ENCODE measurements around the gene CAMSAP2.

The CAMSAP2 gene

GRCh38 chr1:200885623-200886402 lies 147.1 kb downstream of the CAMSAP2 start:
- FAIRE-seq, result no peak

DNA sequence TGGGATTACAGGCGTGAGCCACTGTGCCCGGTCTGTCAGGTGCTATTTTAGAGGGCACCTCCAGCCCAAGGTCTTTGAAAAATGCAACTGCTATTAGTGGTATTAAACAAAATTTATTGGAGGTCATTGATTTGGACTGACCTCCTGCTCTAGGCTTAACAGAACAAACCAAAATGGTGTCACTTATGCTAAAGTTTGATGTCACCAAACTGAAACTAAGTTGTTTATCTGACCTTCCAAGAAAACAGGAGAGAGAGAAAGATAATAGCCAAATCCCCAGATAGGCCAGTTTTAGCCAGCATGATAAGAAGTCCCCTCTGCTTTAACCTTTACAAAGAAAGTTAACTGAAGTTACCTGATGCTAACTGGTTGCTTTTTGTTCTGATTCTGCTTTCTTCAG lies 147.9 kb downstream of the CAMSAP2 start:
- FAIRE-seq, result no peak

GRCh38 chr1:200887036-200887435 lies 148.3 kb downstream of the CAMSAP2 start:
- no peak for FAIRE-seq

DNA sequence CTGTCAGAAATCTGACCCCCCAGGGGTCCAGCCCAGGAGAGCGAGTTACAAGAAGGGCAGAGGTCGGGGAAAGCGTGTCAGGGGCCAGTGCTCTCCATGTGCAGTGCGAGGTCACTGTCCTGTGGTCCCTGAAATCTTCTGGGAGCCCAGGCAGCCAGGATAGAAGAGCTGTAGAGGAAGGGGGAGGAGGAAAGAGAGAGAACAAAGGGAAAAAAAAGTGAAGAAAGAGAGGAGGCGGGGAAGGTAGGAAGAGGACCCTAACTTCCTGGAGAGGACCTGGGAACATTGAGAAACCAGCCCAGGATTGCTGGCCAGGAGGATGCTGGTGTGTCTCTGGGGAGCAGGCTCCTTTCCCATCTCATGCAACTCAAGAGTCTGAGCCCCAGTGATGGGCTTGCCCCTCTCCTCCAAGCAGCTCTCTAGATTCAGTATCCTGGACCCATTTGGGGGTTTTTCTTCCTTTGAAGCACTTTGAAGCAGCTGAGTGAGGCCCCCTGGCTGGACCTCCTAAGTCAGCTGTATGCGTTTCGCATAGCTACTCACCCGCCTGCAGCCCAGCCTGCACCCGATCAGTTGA lies 149.2 kb downstream of the CAMSAP2 start:
- FAIRE-seq, result no peak

DNA sequence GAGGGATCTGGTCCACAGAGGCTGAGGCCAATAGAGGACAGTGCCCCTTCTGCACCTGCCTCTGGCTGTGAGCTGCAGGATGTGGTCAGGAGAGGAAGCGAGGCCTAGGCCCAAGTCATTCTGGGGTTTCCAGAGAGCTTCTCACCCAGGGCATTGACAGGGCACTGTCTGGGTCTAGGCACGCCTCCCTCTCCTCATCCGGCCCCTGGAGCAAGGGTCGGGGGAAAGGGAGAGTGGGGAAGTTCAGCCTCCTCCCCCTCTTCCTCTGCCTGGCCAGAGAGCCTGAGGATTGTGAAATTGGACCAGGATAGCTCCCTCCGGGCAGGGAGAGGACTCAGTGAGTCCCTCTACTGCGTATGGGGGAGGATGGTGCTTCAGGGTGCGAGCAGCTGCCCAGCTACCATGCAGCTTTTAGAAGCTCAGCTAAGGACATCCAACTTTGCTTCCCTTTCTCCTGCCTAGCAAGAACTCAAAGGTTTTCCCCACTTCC lies 149.7 kb downstream of the CAMSAP2 start:
- no peak for FAIRE-seq

DNA sequence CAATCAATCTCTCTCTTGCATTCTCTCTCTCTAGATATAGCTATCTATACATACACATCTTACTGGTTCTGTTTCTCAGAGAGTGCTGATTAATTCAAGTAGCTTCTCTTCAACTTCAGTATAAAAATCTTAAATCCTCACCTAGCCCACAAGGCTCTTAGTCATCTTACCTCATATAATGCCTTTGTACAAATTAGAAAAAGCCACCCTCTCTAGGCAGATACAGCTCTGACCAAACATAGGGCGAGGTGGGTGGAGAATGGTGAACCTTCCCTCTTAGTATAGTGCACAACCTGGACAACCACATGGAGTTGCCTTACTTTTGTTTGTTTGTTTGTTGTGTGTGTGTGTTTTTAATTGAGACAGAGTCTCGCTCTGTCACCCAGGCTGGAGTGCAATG lies 150.9 kb downstream of the CAMSAP2 start:
- no peak for FAIRE-seq

- FAIRE-seq, result no peak
These were observed 151.3 kb downstream of the CAMSAP2 start for GRCh38 chr1:200890027-200890426.

DNA sequence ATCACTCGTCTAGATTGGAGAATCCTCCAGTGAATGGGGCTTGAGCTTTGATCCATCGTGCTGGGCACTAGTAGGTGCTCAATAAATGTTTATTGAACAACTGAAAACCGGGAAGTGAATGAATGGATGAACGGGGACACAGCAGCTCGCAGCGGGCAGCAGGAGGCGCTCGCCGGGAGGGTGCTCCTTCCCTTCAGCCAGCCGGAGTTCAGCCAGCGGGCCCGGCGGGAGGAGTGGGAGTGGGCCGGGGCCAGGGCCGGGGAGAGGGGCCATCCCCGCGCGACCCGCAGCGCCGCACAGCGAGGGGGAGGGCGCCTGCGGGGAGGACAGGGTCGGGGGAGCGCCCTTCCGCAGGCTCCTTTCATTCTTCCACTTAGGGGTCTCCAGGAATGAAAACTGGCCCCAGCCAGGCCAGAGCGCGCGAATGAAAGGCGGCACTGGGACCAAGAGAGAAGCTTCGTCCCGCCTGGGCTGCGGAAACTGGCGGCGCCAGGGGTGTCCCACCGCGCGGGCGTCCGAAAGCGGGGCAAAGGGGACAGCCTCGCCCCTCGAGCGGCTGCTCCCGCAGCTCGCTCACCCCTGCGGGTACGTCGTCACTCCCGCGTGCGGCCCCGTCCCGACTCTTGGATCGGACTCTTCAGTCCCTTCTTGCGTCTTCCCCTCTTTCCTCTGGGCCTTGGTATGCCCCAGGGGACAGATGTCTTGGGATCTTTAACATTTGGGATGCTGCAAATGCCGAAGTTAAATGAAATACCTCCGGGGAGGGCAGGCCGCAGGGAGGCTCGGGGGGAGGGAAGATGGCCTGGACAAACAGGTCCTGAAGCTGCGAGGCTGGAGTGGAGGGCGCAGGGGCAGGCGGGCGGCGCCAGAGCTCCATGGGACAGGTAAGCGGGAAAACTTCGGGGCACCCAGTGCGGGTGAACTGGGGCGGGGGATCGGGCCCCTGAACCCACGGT lies 152.4 kb downstream of the CAMSAP2 start:
- FAIRE-seq, result no peak

- no peak for FAIRE-seq
These were observed 153.1 kb downstream of the CAMSAP2 start for GRCh38 chr1:200891774-200892157.

DNA sequence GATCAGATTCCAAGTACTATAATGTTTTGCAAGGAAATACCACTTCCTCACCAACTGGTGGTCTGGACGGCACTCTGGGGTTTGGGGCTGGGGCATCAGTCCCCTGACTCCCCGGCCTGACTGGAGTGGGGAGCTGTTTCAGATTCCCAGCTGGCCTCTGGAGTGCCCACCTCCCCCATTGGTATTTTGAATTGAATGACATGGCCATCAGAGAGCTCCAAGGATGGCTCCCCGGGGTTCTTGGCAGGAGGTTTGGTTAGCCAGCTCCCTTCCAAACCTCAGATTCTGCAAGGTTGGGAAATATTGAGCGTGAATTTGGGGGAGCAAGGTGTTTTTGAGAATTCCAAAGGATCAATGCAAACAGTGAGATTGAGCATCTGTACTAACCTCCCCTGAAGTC lies 153.9 kb downstream of the CAMSAP2 start:
- FAIRE-seq, result no peak

DNA sequence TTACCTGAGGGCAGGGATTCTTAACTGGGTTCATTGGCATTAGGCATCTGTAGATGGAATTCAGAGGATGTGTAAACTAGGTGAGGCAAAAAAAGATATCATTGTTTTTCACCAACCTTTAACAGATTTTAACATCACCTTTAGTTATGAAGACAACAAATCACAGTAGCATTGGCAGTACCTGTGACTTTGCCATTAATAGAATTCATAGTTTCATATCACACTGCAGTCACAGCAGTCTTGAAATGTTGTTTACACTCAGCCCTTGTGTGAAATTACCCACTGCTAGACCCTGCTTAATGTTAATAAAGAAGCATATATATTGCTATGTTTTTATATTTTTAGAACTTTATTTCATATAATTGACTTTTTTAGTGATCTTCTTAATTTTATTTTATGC lies 154.3 kb downstream of the CAMSAP2 start:
- no peak for FAIRE-seq

DNA sequence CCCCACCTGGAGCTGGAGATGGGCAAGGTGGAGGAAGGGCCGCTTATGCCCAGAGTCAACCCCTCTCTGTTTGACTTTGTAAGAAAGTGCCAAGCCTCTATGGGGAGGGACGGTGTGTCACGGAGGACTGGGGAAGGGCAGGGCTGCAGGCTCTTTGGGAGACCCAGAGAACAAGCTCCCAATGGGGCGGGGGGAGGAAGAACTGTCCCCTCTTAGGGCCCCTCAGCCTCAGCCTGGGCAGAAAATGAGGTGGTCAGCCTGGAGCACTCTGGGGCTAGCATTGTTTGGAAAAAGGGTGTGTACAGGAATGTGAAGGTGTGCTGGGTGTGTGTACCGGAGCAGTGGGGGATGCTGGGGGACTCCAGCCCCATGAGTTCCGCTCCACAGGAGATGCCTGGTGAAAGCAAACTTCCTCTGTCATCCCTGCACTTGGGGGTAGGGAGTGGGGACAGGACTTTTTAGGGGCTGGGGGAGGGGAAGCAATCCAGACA lies 154.8 kb downstream of the CAMSAP2 start:
- FAIRE-seq, result no peak

GRCh38 chr1:200894712-200895442 lies 156.2 kb downstream of the CAMSAP2 start, which contains the start of gene INAVA:
Gene INAVA, plus strand, starts transcription at chr1:200894900. Its CDS starts 3,501 bp downstream, at chr1:200898401.
- FAIRE-seq, result no peak

DNA sequence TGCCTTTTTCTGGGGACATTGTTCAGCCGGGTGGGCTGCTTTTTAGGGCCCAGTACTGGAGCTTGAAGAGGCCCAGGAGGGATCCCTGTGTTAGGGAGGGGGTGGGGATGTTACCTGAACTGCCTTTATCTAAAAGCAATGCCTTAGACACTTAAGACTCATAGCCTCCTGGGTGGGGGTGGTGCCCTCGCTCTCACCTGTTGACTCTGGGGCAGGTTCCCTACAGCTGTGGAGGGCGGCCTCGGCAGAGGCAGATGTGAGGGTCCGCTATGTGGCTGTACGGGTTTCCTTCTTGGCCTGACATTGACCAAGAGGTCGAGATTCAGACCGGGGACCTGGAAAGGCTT lies 156.7 kb downstream of the CAMSAP2 start:
- no peak for FAIRE-seq

DNA sequence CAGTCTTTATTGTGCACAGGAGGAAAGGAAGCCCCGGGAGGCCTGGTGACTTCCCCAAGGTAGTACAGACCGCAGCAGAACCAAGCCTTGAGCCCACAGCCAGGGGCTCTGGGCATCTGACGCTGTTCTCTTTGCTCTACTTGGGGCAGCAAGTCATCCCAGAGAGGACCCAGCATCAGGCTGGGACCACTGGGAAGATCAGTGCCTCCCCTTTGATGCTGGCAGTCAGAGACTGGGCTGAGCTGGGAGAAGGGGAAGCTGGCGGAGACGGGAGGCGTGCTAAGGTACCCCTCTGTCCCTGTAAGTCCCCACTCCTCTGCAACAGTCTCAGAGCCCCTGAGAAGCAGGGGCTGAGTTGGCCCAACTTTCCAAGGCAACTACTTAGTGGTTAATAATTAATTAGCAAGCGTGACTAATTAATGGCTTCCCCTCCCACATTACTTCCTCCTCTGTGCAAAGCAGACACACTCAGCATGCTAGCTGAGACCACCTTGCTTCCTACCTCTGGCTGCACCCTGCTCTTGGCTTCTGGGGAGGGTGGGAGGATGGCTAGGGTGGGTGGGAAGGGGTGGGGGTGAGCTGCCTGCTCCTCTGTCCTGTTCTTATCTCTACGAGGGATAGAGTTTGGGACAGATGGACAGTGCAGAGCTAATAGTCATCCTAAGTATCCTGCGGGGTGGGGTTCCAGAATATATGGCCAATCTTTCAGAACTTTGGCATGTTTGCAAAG lies 157.3 kb downstream of the CAMSAP2 start:
- FAIRE-seq, result no peak

- FAIRE-seq, result no peak
These were observed 158.0 kb downstream of the CAMSAP2 start for GRCh38 chr1:200896531-200897196.

DNA sequence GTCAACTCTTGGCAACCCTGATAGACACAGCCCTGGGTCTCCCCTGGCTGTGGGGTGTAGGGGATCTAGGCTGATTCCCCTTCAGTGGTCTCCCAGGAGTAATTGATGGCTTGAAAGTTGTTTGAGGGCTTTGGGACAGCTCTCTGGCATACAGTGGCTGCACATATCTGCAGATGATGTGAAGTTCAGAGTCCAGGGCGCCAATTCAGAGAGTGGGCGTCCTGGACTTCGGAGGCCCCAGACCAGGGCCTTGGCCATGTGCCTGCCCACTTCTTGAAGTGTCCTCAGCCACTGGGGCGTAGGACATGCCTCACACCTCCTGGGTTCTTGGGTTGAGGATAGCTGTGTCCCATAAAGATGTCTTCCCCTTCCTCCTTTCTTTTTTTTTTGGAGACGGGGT lies 158.6 kb downstream of the CAMSAP2 start:
- FAIRE-seq, result no peak

GRCh38 chr1:200899015-200899386 lies 160.3 kb downstream of the CAMSAP2 start:
- FAIRE-seq, result no peak

- FAIRE-seq, result no peak
These were observed 160.8 kb downstream of the CAMSAP2 start for GRCh38 chr1:200899451-200899915.

DNA sequence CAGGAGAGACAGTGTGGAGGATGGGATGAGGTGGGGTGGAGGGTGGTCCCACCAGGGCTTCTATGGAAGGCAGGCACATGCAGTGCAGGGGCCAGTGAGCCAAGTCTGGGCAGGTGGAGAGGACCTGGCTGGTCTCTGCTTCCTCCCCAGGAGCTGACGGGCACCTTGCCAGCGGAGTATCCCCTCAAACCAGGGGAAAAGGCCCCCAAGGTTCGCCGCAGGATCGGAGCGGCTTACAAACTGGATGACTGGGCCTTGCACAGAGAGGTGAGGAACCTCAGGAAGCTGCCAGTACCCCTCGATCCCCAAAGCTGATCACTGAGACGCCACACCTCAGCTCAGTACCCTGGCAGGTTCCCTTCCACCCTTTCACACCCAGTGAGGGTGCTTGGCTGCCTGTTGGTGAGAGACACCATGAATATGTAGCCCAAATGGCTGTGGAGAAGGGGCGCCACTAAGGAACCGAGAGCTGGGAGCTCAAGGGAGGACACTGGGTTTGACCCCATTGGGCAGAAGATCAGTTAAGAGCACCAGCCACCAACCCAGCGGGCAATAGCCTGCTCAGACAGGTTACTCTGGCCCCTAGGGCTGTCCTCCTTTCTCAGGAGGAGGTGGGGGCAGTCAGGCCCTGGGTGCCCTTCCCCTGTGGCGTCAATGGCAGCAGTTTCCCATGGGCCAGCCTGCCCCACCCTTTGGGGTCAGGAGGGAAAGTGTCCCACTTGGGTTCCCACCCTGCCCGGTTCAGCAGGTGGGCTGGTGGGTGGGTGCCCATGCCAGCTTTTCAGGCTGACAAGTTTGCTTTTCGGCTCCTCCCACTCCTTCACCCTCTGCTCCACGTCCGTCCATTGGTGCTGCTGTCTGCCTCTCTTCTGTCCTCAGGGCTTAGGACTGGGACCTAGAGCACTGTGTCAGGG lies 161.5 kb downstream of the CAMSAP2 start:
- no peak for FAIRE-seq
